GM10248 (cell line): ENCODE measurements around the gene KCND3.

Source experiments
- CTCF ChIA-PET: fragments of 300-600 bp; sonication (Branson Sonifier 250); formaldehyde crosslinking; extraction: SDS; loops from one replicate; lab custom pipeline; 2021; ENCODE audit warnings: antibody characterized with exemption; lab: Yijun Ruan, JAX
- POLR2A ChIA-PET: fragments of 350-650 bp; sonication (Branson Sonifier 250); formaldehyde crosslinking; extraction: SDS; loops from one replicate; lab custom pipeline; 2020; ENCODE audit warnings: antibody characterized with exemption; lab: Yijun Ruan, JAX
- DNase-seq: peaks from one replicate; pipeline ENCODE4 v3.0.0; 2012; ENCODE audit errors: extremely low spot score
- TF ChIP-seq, protein P1 (sequence below): IDR thresholded peaks from 2 replicates; pipeline ENCODE4 v1.5.1; 2012; ENCODE audit warnings: mild to moderate bottlenecking, low read depth; ENCODE audit errors: extremely low read depth, missing control alignments, control extremely low read depth

The KCND3 gene

DNA sequence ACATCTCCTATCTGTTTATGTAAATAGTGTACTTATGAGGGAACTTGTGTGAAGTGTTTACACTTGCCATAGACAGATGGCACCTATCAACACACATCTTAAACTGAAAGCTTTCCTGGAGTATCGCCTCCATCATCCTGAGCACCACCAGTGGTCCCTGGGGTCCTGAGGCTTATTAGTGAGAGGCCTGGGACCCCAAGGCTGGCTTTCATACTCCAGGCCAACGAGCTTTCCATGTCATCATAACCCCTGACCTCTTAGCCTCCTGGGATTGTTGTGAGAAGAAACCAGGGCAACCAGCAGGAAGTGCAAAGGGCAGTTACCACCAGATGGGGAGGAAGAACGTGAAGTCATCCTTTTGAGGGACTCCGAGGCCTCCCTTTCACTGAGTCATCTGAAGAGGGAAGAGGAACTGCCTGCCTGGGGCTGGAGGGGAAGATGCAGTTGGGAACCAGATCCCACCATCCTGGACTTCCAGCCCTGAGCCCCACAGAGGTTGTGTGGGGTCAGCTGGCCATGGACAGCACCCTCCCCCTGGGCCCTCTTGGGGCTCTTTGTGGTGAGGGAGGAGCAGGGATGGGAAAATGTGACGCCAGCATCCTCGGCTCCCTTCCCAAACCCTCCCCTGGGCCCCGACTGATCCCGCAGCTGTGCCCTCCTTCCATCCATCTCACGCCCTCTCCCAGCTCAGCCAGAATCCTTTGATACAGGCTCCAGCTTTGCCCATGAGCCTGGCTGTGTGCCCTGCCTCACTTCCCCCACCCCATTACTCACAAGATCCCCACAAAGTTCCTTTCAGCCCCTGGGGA is 256.1 kb downstream of the KCND3 start:
- DNase-seq, result no peak

DNA sequence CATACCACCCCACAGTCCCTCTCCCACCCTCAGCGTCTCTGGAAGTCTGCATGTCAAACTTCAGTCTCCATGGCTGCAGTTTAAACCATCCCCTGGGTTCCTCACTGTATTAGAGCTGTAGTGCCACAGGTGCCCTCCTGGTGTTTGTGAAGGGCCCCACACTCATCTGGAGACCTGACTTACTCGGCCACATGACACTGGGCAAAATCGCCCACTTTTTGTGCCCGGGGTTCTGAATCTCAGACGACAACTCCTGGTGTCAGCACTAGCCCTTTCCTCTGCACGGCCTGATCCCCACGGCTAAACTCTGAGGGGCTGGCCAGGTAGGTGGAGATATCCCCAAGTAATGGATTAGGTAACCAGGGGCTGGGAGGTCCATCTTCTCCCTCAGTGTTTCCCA is 256.8 kb downstream of the KCND3 start:
- ChIA-PET POLR2A (no interaction called here), CTCF (interaction anchor here (1.1 to 8.8 kb wide), 5 partner anchors 14 to 251 kb away, joined by 3 to 79 read pairs (median 7); no protein-coding TSS in a partner anchor)
- no peak for DNase-seq
- TF ChIP-seq, protein P1, sequence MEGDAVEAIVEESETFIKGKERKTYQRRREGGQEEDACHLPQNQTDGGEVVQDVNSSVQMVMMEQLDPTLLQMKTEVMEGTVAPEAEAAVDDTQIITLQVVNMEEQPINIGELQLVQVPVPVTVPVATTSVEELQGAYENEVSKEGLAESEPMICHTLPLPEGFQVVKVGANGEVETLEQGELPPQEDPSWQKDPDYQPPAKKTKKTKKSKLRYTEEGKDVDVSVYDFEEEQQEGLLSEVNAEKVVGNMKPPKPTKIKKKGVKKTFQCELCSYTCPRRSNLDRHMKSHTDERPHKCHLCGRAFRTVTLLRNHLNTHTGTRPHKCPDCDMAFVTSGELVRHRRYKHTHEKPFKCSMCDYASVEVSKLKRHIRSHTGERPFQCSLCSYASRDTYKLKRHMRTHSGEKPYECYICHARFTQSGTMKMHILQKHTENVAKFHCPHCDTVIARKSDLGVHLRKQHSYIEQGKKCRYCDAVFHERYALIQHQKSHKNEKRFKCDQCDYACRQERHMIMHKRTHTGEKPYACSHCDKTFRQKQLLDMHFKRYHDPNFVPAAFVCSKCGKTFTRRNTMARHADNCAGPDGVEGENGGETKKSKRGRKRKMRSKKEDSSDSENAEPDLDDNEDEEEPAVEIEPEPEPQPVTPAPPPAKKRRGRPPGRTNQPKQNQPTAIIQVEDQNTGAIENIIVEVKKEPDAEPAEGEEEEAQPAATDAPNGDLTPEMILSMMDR, result no peak

More for the DNA sequence above, 256.1 kb downstream of the KCND3 start:
- POLR2A ChIA-PET, result interaction anchor here (1.2 kb wide), 1 partner anchor 8 kb away, joined by 3 read pairs; no protein-coding TSS in a partner anchor
- TF ChIP-seq, protein P1, result no peak
- CTCF ChIA-PET, result interaction anchor here (1.2 to 8.8 kb wide), 7 partner anchors 13 to 251 kb away, joined by 3 to 79 read pairs (median 10); partner anchors contain the start of gene DDX20

DNA sequence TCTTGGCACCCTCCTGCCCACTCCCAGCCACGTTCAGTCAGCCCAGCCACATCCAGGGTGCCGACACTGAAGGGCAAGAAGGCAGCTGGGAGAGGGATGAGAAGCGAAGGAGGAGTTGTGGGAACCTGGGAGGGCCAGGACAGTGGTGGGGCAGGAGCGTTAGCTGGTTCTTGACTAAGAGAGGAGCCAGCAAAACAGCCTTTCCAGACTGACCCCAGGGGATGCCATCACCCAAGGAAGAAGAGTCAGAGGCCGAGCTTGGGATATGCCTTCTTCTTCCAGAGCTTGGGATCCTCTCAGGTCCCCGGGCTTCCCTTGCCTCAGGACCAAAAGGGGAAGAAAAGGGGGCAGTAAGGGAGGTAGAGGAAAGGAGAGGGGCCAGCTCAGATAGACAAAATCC is 257.5 kb downstream of the KCND3 start:
- ChIA-PET POLR2A (no interaction called here), CTCF (interaction anchor here (0.9 to 8.8 kb wide), 6 partner anchors 14 to 224 kb away, joined by 3 to 79 read pairs (median 6); no protein-coding TSS in a partner anchor)
- DNase-seq, result no peak
- TF ChIP-seq, protein P1, result no peak

DNA sequence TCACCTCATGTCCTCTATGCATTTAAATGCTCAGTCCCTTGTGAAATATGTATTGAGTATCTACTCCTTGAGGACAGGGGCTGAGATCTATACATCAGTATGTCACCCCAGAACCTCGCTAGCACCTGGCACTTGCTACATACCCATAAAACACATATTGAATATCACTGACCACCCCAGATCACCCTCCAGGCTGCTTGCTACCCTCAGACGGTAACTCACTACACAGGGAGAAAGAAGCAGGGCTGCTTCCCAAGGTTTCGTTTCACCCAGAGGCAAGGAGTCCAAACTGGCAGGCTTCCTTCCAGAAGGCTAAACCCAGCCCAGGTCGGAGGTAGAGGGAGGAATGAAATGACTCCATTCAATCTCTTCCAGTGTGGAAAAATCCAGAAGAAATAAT is 258.8 kb downstream of the KCND3 start:
- CTCF ChIA-PET, result interaction anchor here (0.8 to 8.8 kb wide), 4 partner anchors 16 to 223 kb away, joined by 4 to 79 read pairs (median 8); no protein-coding TSS in a partner anchor
- POLR2A ChIA-PET, result no interaction called here

DNA sequence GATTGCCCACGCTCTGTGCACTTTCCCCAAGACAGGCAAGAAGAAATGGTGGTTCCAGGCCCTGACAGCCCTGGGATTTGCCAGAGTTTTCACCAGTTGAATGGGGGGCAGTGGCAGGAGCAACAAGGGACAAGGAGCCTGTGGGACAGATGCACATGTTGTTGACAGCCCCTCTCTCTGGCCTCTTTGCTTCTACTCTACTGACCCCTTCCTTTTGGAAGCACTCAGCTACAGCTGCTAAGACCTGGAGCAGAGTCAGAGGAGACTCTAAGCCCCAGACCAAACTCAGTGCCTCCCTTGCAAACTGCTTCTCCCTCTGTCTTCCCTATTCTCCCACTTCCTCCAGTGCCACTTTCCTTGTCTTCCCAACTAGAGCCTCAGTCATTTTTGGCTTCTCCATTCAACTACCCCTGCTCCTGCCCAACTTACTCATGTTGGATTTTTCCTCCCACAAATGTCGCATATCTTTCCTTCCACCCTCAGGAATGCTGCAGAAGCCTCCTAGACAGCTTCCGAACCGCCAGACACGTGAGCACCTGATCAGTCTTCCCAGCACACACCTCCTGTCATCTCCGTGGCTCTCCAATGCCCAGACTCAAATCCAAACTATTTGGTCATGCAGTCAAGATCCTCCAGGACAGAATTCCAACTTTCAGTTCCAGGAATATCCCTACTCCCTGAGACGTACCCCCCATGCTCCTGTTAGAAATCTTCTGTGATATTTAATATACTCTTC is 259.4 kb downstream of the KCND3 start:
- DNase-seq, result no peak
- POLR2A ChIA-PET, result no interaction called here
- CTCF ChIA-PET, result interaction anchor here (2.3 to 2.7 kb wide), 2 partner anchors 16 to 222 kb away, joined by 7 to 16 read pairs; no protein-coding TSS in a partner anchor
- TF ChIP-seq, protein P1, result no peak

More for the DNA sequence above, 258.8 kb downstream of the KCND3 start:
- TF ChIP-seq, protein P1, result no peak
- no peak for DNase-seq

DNA sequence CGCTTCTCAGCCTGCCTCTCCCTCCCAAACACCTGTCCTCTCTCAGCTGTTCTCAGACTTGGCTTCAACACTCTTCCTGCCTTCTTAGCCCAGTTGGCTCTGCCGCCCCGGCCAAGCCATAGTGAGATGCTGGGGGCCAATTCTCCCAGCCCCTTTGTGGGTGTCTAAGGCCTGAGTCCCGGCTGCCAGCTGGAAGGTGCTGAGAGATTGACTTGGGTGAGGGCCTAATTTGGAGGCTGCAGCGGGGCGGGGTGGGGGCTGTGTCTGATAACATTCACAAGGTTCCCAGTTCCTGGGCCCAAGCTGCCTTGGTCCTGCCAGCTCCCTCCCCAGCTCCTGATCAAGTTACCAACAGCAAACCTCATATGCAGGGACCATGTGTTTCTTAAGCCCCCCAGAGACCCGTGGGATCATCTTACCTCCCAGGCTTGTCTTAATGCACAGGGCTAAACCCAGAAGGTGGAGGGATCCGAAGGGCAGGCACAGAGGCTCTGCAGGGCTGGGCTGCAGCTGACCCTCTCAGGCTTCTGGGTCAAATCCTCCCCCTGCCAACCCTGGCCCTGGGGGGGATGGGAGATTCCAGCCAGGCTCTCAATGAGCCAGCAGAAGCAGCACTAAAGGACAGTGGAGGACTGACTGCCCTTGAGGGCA is 260.1 kb downstream of the KCND3 start:
- DNase-seq, result no peak
- CTCF ChIA-PET, result interaction anchor here (0.6 to 2.7 kb wide), 5 partner anchors 13 to 222 kb away, joined by 3 to 16 read pairs (median 6); no protein-coding TSS in a partner anchor

More for the DNA sequence above, 260.1 kb downstream of the KCND3 start:
- POLR2A ChIA-PET, result no interaction called here
- TF ChIP-seq, protein P1, result no peak
